Testis (tissue), 3 donors: ENCODE data around the gene CACNA2D4. TPM values are rescaled to one million over a fixed set of nuclear protein-coding genes. Genes with fewer than 3 reads are reported as not detected.

Experiments used
- DNase-seq: peaks from one replicate; pipeline ENCODE4 v3.0.0-alpha.2; 2019
- H3K27ac ChIP-seq, 2 donors: fragments of 200-600 bp; sonication (generic); one replicate each; pipeline ENCODE4 v1.5.1; 2019
- H3K27me3 ChIP-seq: fragments of 200-600 bp; sonication (generic); one replicate; pipeline ENCODE4 v1.5.1; 2019
- H3K36me3 ChIP-seq: fragments of 200-600 bp; sonication (generic); one replicate; pipeline ENCODE4 v1.5.1; 2017; ENCODE audit warnings: low read depth; ENCODE audit errors: missing control alignments
- H3K4me1 ChIP-seq: fragments of 200-600 bp; sonication (generic); one replicate; pipeline ENCODE4 v1.5.1; 2019
- H3K4me3 ChIP-seq, 2 donors: fragments of 200-600 bp; sonication (generic); one replicate each; pipeline ENCODE4 v1.5.1; 2017 to 2019
- H3K9me3 ChIP-seq: fragments of 200-600 bp; sonication (generic); one replicate; pipeline ENCODE4 v1.5.1; 2017
- CTCF ChIP-seq, 3 experiments: fragments of 450-650 bp in 2 of 3; fragments of 200-600 bp in 1 of 3; sonication (generic) in 1 of 3; IDR thresholded peaks; one replicate each; pipeline ENCODE4 v1.5.1; 2016 to 2019; ENCODE audit warnings: antibody characterized with exemption in 3 of 3, mild to moderate bottlenecking in 2 of 3, moderate library complexity in 1 of 3
- POLR2A ChIP-seq: fragments of 450-650 bp; IDR thresholded peaks from one replicate; pipeline ENCODE4 v1.6.1; 2017; ENCODE audit warnings: antibody characterized with exemption, mild to moderate bottlenecking, moderate library complexity
- WGBS, 2 donors: methylation state at CpG; one replicate each; pipeline ENCODE4 v1.1.5; 2018; 5-methylcytosine and 5-hydroxymethylcytosine counted together
- intact Hi-C: fragments of 100-400 bp; cut with DNase I; formaldehyde crosslinking; loops from one replicate; pipeline ENCODE4 v1.15.1; 2023; ENCODE audit warnings: low total_unique reads
- polyA plus RNA-seq: library from polyadenylated mRNA; stranded (reverse); fragments of 350-450 nt; fragmentation: Illumina TruSeq; extraction: RNeasy Lipid Tissue Mini Kit (QIAGEN cat#74804); gene quantifications from one replicate; pipeline ENCODE4 v1.2.3, GENCODE V29; 2014; ENCODE audit warnings: low read depth, low replicate concordance; ENCODE audit not compliant: insufficient read depth
- total RNA-seq, 2 donors: library from RNA; depleted of rRNA; stranded (reverse); fragments of >200 nt; gene quantifications; one replicate each; pipeline ENCODE4 v1.2.3, GENCODE V29; 2016

CACNA2D4 gene
- total and polyA plus RNA-seq, 3 donors from 2014 or later = 10.8 to 18.3 (median 15.8) TPM

GRCh38 chr12:1937481-1938224, 19.2 kb upstream of the CACNA2D4 start:
- WGBS, 2 donors = 72 to 89% methylated on average over 12 of the region's 12 CpGs
- Histone ChIP-seq H3K36me3 (no peaks in the 10 kb centered on the region), H3K27me3 (no peaks in the 10 kb centered on the region), H3K4me3 (no peak overlapping the region), H3K4me1 (peaks cover 21% of the 10 kb centered on the region), H3K9me3 (no peaks in the 10 kb centered on the region), H3K27ac (peak overlapping the region in 1 of 2 donors; percentile 16)
- TF ChIP-seq POLR2A (no peak), CTCF (IDR thresholded peaks at IDR 0.05) (no peak)
- intact Hi-C loops = loop anchor here (5.0 to 10.0 kb wide), 2 partner anchors 140 to 303 kb away; no protein-coding TSS in a partner anchor
- DNase-seq = peak; percentile 65

GRCh38 chr12:1936406-1937320, 18.2 kb upstream of the CACNA2D4 start:
- no peaks in the 10 kb centered on the region for H3K9me3 ChIP-seq
- no peaks in the 10 kb centered on the region for H3K36me3 ChIP-seq
- DNase-seq = peak; percentile 87
- TF ChIP-seq POLR2A = no peak
- no peak for TF ChIP-seq CTCF (IDR thresholded peaks at IDR 0.05)
- H3K27ac ChIP-seq = peak overlapping the region; percentile 36 to 58
- WGBS, 2 donors = 57 to 75% methylated on average over 25 of the region's 25 CpGs
- H3K27me3 ChIP-seq = no peaks in the 10 kb centered on the region
- intact Hi-C loops = loop anchor here (5.0 to 10.0 kb wide), 2 partner anchors 139 to 302 kb away; no protein-coding TSS in a partner anchor
- H3K4me3 ChIP-seq = no peak overlapping the region
- H3K4me1 ChIP-seq = peaks cover 21% of the 10 kb centered on the region

- intact Hi-C loops = loop anchor here (5.0 to 10.0 kb wide), 2 partner anchors 139 to 301 kb away; no protein-coding TSS in a partner anchor
- Histone ChIP-seq H3K27ac (peak overlapping the region; percentile 36 to 58), H3K4me1 (peaks cover 21% of the 10 kb centered on the region), H3K4me3 (no peak overlapping the region), H3K27me3 (no peaks in the 10 kb centered on the region), H3K36me3 (no peaks in the 10 kb centered on the region), H3K9me3 (no peaks in the 10 kb centered on the region)
- TF ChIP-seq POLR2A = no peak
- no peak for TF ChIP-seq CTCF (IDR thresholded peaks at IDR 0.05)
- WGBS, 2 donors = 70 to 82% methylated on average over 19 to 21 of the region's 21 CpGs
- peak; percentile 72 for DNase-seq
These were observed 17.4 kb upstream of the CACNA2D4 start for GRCh38 chr12:1935700-1936378.

- no peak for DNase-seq
These were observed 16.8 kb upstream of the CACNA2D4 start for GRCh38 chr12:1935242-1935641.

More at GRCh38 chr12:1935242-1935641, 16.8 kb upstream of the CACNA2D4 start:
- intact Hi-C loops = loop anchor here (5.0 to 10.0 kb wide), 2 partner anchors 138 to 300 kb away; no protein-coding TSS in a partner anchor
- H3K4me3 ChIP-seq = no peak overlapping the region
- H3K36me3 ChIP-seq = no peaks in the 10 kb centered on the region
- no peaks in the 10 kb centered on the region for H3K9me3 ChIP-seq
- peak overlapping the region; percentile 36 to 58 for H3K27ac ChIP-seq
- peaks cover 21% of the 10 kb centered on the region for H3K4me1 ChIP-seq
- TF ChIP-seq CTCF (IDR thresholded peaks at IDR 0.05) = no peak
- TF ChIP-seq POLR2A = no peak
- 82 to 83% methylated on average over 10 of the region's 10 CpGs for WGBS, 2 donors
- no peaks in the 10 kb centered on the region for H3K27me3 ChIP-seq
